ENCODE results near the gene HSPA13. TPM values are rescaled to one million over a fixed set of nuclear protein-coding genes. Genes with fewer than 3 reads are reported as not detected.

HSPA13 gene
- total RNA-seq, 1 donor from 2014 or later: 105 TPM

DNA sequence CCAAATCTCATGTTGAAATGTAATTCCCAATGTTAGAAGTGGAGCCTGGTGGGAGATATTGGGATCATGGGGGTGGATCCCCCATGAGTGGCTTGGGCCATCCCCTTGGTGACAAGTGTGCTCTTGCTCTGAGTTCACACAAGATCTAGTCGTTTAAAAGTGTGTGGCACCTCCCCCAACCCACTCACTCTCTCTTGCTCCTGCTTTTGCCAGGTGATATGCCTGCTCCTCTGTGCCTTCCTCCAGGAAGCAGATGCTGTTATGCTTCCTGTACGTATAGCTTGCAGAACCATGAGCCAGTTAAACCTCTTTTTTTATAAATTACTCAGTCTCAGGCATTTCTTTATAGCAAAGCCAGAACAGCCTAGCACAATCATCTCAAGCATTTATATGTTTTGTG lies 23.0 kb upstream of the HSPA13 start:
- H3K4me3 Mint-ChIP-seq: no peak overlapping the region
- H3K36me3 Mint-ChIP-seq: no peaks in the 10 kb centered on the region
- TF ChIP-seq EZH2 (IDR thresholded peaks at IDR 0.05): no peak
- no peak overlapping the region for H3K27ac Mint-ChIP-seq
- DNase-seq (ENCODE audit: low spot score): no peak
- peak overlapping the region; percentile 24 for H2AFZ ChIP-seq (replicated peaks)
- no peaks in the 10 kb centered on the region for H3K27me3 ChIP-seq
- no peak overlapping the region for H3K27ac ChIP-seq
- no peaks in the 10 kb centered on the region for H4K20me1 ChIP-seq (ENCODE audit: low read depth)
- no peaks in the 10 kb centered on the region for H3K4me1 Mint-ChIP-seq
- no peaks in the 10 kb centered on the region for H3K79me2 ChIP-seq (ENCODE audit: low read depth)
- H3F3A ChIP-seq (ENCODE audit: low read depth): no peaks in the 10 kb centered on the region
- no peaks in the 10 kb centered on the region for H3K9me3 Mint-ChIP-seq
- H3K36me3 ChIP-seq: no peaks in the 10 kb centered on the region
- no peak overlapping the region for H3K4me2 ChIP-seq
- no peaks in the 10 kb centered on the region for H3K4me1 ChIP-seq
- H3K9me3 ChIP-seq (ENCODE audit: low read depth): no peaks in the 10 kb centered on the region
- H3K9ac ChIP-seq: no peak overlapping the region
- H3K27me3 Mint-ChIP-seq (ENCODE audit: insufficient read depth, low read depth): no peaks in the 10 kb centered on the region
- H3K4me3 ChIP-seq: no peak overlapping the region

DNA sequence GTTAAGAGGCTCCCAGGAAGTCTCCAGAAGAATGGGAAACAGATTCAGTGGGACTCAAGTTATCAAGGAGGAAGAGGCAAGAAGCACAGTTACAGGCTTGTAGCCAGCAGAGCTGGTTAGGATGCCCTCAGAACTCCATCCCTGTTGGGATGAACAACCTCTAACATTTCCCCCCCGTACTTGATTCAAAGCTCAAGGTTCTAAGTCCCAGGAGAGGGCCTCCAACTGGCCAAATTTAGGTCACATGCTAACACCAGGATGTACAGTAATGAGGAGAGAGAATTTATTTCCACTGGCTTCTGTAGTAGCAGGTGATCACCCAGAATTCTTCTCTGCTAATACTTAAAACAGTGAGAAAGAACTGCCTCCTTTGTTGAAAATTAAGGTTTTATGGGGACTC lies 22.3 kb upstream of the HSPA13 start:
- TF ChIP-seq, protein P1, sequence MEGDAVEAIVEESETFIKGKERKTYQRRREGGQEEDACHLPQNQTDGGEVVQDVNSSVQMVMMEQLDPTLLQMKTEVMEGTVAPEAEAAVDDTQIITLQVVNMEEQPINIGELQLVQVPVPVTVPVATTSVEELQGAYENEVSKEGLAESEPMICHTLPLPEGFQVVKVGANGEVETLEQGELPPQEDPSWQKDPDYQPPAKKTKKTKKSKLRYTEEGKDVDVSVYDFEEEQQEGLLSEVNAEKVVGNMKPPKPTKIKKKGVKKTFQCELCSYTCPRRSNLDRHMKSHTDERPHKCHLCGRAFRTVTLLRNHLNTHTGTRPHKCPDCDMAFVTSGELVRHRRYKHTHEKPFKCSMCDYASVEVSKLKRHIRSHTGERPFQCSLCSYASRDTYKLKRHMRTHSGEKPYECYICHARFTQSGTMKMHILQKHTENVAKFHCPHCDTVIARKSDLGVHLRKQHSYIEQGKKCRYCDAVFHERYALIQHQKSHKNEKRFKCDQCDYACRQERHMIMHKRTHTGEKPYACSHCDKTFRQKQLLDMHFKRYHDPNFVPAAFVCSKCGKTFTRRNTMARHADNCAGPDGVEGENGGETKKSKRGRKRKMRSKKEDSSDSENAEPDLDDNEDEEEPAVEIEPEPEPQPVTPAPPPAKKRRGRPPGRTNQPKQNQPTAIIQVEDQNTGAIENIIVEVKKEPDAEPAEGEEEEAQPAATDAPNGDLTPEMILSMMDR (IDR thresholded peaks at IDR 0.05): no peak
- no peak for TF ChIP-seq EZH2phosphoT487 (IDR thresholded peaks at IDR 0.05)
- no peak for TF ChIP-seq EZH2 (IDR thresholded peaks at IDR 0.05)
- Histone ChIP-seq H3K4me2 (no peak overlapping the region), H3K4me1 (no peaks in the 10 kb centered on the region), H3K36me3 (no peaks in the 10 kb centered on the region), H3K4me3 (no peak overlapping the region), H3K79me2 (ENCODE audit: low read depth) (no peaks in the 10 kb centered on the region), H3K27ac (no peak overlapping the region), H2AFZ (replicated peaks) (no peak overlapping the region), H3F3A (ENCODE audit: low read depth) (no peaks in the 10 kb centered on the region), H3K9ac (no peak overlapping the region), H3K9me3 (ENCODE audit: low read depth) (no peaks in the 10 kb centered on the region), H4K20me1 (ENCODE audit: low read depth) (no peaks in the 10 kb centered on the region), H3K27me3 (no peaks in the 10 kb centered on the region)
- H3K4me1 Mint-ChIP-seq: no peaks in the 10 kb centered on the region
- H3K4me3 Mint-ChIP-seq: no peak overlapping the region
- H3K36me3 Mint-ChIP-seq: no peaks in the 10 kb centered on the region
- no peak for DNase-seq (ENCODE audit: low spot score)
- no peaks in the 10 kb centered on the region for H3K9me3 Mint-ChIP-seq
- no peaks in the 10 kb centered on the region for H3K27me3 Mint-ChIP-seq (ENCODE audit: insufficient read depth, low read depth)
- no peak overlapping the region for H3K27ac Mint-ChIP-seq

DNA sequence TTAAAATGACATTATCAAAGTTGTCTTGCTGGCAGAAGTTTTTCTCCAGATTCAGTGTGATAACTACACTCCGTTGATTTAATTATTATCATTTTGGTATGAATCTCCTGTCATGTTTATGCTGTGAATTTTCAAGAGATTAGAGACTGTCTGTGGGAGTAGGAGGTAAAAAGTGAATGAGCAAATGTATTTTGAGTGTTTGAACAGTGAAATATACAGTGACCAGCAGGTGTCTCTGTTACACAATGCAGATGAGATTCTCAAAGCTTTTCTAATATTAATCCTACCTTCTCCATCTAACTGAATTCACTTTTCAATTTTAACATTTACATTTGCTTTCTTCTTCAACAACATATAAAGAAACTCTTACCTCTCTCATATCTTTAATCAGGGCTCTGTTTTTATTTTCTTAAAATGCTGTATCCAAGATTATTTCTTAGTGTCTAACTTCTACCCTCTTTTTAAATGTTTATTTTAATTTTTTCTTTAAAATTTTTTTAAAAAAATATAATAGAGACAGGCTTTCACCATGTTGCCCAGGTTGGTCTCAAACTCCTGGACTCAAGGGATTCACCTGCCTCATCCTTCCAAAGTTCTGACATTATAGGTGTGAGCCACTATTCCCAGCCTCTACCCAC lies 20.9 kb upstream of the HSPA13 start:
- H3K27me3 ChIP-seq: no peaks in the 10 kb centered on the region
- H3K4me3 ChIP-seq: no peak overlapping the region
- Mint-ChIP-seq H3K4me3 (no peak overlapping the region), H3K9me3 (no peaks in the 10 kb centered on the region), H3K27me3 (ENCODE audit: insufficient read depth, low read depth) (no peaks in the 10 kb centered on the region), H3K27ac (no peak overlapping the region), H3K4me1 (no peaks in the 10 kb centered on the region), H3K36me3 (no peaks in the 10 kb centered on the region)
- H3K27ac ChIP-seq: no peak overlapping the region
- H3K9me3 ChIP-seq (ENCODE audit: low read depth): no peaks in the 10 kb centered on the region
- H4K20me1 ChIP-seq (ENCODE audit: low read depth): no peaks in the 10 kb centered on the region
- H3K4me2 ChIP-seq: no peak overlapping the region
- no peak overlapping the region for H2AFZ ChIP-seq (replicated peaks)
- H3K36me3 ChIP-seq: no peaks in the 10 kb centered on the region
- peak; percentile 21 for DNase-seq (ENCODE audit: low spot score)
- no peaks in the 10 kb centered on the region for H3K79me2 ChIP-seq (ENCODE audit: low read depth)
- H3F3A ChIP-seq (ENCODE audit: low read depth): no peaks in the 10 kb centered on the region
- no peak for TF ChIP-seq EZH2phosphoT487 (IDR thresholded peaks at IDR 0.05)
- TF ChIP-seq, protein P1 (IDR thresholded peaks at IDR 0.05): peak; percentile 67
- no peak overlapping the region for H3K9ac ChIP-seq
- no peaks in the 10 kb centered on the region for H3K4me1 ChIP-seq

DNA sequence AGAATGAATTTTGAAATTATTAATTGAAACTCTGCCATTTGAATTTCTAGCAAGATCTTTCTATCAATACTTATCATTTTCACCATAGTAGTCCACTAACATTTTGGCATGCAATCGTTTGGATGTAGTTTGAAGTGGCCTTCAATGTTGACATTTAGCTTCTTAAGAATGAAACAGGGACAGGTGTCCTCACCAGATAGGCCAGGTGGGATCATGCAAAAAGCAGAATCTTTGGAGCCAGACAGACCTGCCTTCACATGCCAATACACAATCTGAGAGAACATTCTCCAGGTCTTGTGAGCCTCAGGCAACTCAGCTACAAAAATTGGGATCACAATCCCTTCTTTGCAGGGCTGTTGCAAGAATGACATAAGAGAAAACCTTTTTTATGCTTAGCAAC lies 18.3 kb upstream of the HSPA13 start:
- H3K4me2 ChIP-seq: no peak overlapping the region
- H3K36me3 Mint-ChIP-seq: no peaks in the 10 kb centered on the region
- H3K9me3 ChIP-seq (ENCODE audit: low read depth): no peaks in the 10 kb centered on the region
- H3K27ac ChIP-seq: no peak overlapping the region
- H3K4me3 Mint-ChIP-seq: no peak overlapping the region
- no peak overlapping the region for H2AFZ ChIP-seq (replicated peaks)
- no peaks in the 10 kb centered on the region for H3K4me1 ChIP-seq
- H3K36me3 ChIP-seq: no peaks in the 10 kb centered on the region
- no peaks in the 10 kb centered on the region for H3K27me3 Mint-ChIP-seq (ENCODE audit: insufficient read depth, low read depth)
- H3K79me2 ChIP-seq (ENCODE audit: low read depth): no peaks in the 10 kb centered on the region
- TF ChIP-seq, protein P1 (IDR thresholded peaks at IDR 0.05): no peak
- TF ChIP-seq EZH2 (IDR thresholded peaks at IDR 0.05) (no peak), EZH2phosphoT487 (IDR thresholded peaks at IDR 0.05) (no peak)
- H3K4me1 Mint-ChIP-seq: no peaks in the 10 kb centered on the region
- H3F3A ChIP-seq (ENCODE audit: low read depth): no peaks in the 10 kb centered on the region
- no peak overlapping the region for H3K27ac Mint-ChIP-seq
- no peaks in the 10 kb centered on the region for H3K27me3 ChIP-seq
- DNase-seq (ENCODE audit: low spot score): no peak
- H3K4me3 ChIP-seq: no peak overlapping the region
- H3K9ac ChIP-seq: no peak overlapping the region
- no peaks in the 10 kb centered on the region for H3K9me3 Mint-ChIP-seq
- H4K20me1 ChIP-seq (ENCODE audit: low read depth): no peaks in the 10 kb centered on the region

Measured in neural progenitor cell (in vitro differentiated cells).